Lower leg skin (tissue), 3 donors: ENCODE results near the gene PRM3.

Experiments
- POLR2A ChIP-seq, 2 donors: fragments of 450-650 bp; IDR thresholded peaks; one replicate each; pipeline ENCODE4 v1.6.1; 2016 to 2017; ENCODE audit warnings: antibody characterized with exemption in 2 of 2, mild to moderate bottlenecking in 1 of 2, moderate library complexity in 1 of 2
- TF ChIP-seq, protein P1 (sequence below), 3 donors: fragments of 450-650 bp; IDR thresholded peaks; one replicate each; pipeline ENCODE4 v1.5.1; 2016; ENCODE audit warnings: antibody characterized with exemption in 3 of 3, mild to moderate bottlenecking in 3 of 3, moderate library complexity in 2 of 3

- TF ChIP-seq, protein P1, sequence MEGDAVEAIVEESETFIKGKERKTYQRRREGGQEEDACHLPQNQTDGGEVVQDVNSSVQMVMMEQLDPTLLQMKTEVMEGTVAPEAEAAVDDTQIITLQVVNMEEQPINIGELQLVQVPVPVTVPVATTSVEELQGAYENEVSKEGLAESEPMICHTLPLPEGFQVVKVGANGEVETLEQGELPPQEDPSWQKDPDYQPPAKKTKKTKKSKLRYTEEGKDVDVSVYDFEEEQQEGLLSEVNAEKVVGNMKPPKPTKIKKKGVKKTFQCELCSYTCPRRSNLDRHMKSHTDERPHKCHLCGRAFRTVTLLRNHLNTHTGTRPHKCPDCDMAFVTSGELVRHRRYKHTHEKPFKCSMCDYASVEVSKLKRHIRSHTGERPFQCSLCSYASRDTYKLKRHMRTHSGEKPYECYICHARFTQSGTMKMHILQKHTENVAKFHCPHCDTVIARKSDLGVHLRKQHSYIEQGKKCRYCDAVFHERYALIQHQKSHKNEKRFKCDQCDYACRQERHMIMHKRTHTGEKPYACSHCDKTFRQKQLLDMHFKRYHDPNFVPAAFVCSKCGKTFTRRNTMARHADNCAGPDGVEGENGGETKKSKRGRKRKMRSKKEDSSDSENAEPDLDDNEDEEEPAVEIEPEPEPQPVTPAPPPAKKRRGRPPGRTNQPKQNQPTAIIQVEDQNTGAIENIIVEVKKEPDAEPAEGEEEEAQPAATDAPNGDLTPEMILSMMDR (IDR thresholded peaks at IDR 0.05) = no peak
- no peak for TF ChIP-seq POLR2A (IDR thresholded peaks at IDR 0.05)
These were observed 2.7 kb downstream of the PRM3 start for GRCh38 chr16:11270602-11271162.
